Tibial artery (tissue), 4 donors: ENCODE results near the gene POLD3.

Experiments used
- DNase-seq, 2 donors: peaks; one replicate each; pipeline ENCODE4 v3.0.0-alpha.2; 2019
- H3K27ac ChIP-seq, 2 donors: fragments of 200-600 bp; sonication (generic) in 1 of 2; 1 replicate in 1 of 2; 2 replicates in 1 of 2; pipeline ENCODE4 v1.5.1; 2018 to 2019; ENCODE audit warnings: mild to moderate bottlenecking in 1 of 2
- H3K27me3 ChIP-seq, 2 donors: fragments of 200-600 bp; sonication (generic) in 1 of 2; one replicate each; pipeline versions ENCODE4 v1.5.1 to v1.6.0; 2016 to 2019
- H3K36me3 ChIP-seq, 3 donors: fragments of 200-600 bp; sonication (generic) in 2 of 3; one replicate each; pipeline ENCODE4 v1.5.1; 2016 to 2019; ENCODE audit warnings: mild to moderate bottlenecking in 2 of 3
- H3K4me1 ChIP-seq, 4 donors: fragments of 200-600 bp; sonication (generic) in 2 of 4; 1 replicate in 3 of 4; 2 replicates in 1 of 4; pipeline ENCODE4 v1.5.1; 2016 to 2019
- H3K4me3 ChIP-seq, 2 donors: fragments of 200-600 bp; sonication (generic) in 1 of 2; 1 replicate in 1 of 2; 2 replicates in 1 of 2; pipeline ENCODE4 v1.5.1; 2018 to 2019; ENCODE audit warnings: mild to moderate bottlenecking in 2 of 2
- H3K9me3 ChIP-seq, 3 donors: fragments of 200-600 bp; sonication (generic) in 1 of 3; one replicate each; pipeline ENCODE4 v1.5.1; 2016 to 2019
- intact Hi-C: fragments of 100-400 bp; cut with DNase I; formaldehyde crosslinking; loops from one replicate; pipeline ENCODE4 v1.15.0; 2023; ENCODE audit warnings: low total_unique reads
- TF ChIP-seq, protein P1 (sequence below), 2 experiments: fragments of 200-600 bp in 1 of 2; fragments of 450-650 bp in 1 of 2; IDR thresholded peaks; one replicate each; pipeline ENCODE4 v1.5.1; 2017 to 2019; ENCODE audit warnings: antibody characterized with exemption in 2 of 2, mild to moderate bottlenecking in 1 of 2, moderate library complexity in 1 of 2

The POLD3 gene

DNA sequence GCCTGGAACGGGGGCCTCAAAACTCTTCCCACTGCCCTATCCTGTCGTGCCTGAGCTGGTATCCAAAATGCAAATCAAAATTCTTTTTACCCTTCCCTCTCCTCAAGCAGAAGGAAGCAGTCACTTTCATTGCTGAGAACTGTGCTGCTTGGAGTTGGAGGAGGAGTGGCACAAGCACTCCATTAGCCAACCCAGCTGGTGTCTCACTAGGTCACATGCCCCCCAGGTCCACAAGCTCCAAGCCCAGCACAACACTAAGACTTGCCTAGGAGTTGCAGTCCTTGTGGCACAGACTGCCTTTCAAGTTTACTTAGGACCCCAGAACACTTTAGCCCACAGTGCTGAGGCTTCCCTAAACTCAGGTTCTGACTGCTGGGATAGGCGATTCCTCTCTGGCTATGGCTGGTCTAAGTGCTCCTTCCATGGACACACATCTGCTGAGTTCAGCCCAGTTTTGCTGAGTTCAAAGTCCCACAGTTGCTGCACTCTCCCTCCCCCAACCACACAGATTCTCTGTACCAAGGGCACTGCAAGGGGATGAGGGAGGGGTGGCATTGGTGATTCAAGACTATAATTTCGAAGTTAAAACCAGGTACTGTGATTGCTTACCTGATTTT, 70.2 kb downstream of the POLD3 start:
- H3K27me3 ChIP-seq = no peaks in the 10 kb centered on the region
- DNase-seq = no peak
- intact Hi-C loops = no loop called here
- H3K9me3 ChIP-seq = no peaks in the 10 kb centered on the region
- H3K4me3 ChIP-seq = no peak overlapping the region
- H3K36me3 ChIP-seq = no peaks in the 10 kb centered on the region
- no peaks in the 10 kb centered on the region for H3K4me1 ChIP-seq
- TF ChIP-seq, protein P1, sequence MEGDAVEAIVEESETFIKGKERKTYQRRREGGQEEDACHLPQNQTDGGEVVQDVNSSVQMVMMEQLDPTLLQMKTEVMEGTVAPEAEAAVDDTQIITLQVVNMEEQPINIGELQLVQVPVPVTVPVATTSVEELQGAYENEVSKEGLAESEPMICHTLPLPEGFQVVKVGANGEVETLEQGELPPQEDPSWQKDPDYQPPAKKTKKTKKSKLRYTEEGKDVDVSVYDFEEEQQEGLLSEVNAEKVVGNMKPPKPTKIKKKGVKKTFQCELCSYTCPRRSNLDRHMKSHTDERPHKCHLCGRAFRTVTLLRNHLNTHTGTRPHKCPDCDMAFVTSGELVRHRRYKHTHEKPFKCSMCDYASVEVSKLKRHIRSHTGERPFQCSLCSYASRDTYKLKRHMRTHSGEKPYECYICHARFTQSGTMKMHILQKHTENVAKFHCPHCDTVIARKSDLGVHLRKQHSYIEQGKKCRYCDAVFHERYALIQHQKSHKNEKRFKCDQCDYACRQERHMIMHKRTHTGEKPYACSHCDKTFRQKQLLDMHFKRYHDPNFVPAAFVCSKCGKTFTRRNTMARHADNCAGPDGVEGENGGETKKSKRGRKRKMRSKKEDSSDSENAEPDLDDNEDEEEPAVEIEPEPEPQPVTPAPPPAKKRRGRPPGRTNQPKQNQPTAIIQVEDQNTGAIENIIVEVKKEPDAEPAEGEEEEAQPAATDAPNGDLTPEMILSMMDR (IDR thresholded peaks at IDR 0.05) = no peak
- H3K27ac ChIP-seq = no peak overlapping the region

DNA sequence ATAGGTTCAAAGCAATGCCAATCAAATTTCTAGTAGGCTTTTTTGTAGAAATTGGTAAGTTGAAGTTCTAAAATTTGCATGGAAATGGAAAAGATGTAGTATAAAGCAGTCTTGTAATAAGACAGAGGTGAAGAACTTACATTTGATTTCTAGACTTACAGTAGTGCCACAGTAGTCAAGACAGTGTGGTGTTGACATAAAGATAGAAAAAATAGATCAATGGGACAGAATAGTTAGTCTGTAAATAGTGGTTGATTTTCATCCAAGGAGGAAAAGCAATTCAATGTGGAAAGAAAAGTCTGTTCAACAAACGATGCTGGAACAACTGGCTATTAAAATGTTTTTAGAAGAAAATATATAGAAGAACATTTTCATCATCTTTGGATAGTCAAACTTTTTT, 70.9 kb downstream of the POLD3 start:
- Histone ChIP-seq H3K27ac (no peak overlapping the region), H3K36me3 (no peaks in the 10 kb centered on the region), H3K4me1 (no peaks in the 10 kb centered on the region), H3K4me3 (no peak overlapping the region), H3K27me3 (no peaks in the 10 kb centered on the region), H3K9me3 (no peaks in the 10 kb centered on the region)
- no peak for DNase-seq
- intact Hi-C loops = no loop called here
- TF ChIP-seq, protein P1 (IDR thresholded peaks at IDR 0.05) = no peak

DNA sequence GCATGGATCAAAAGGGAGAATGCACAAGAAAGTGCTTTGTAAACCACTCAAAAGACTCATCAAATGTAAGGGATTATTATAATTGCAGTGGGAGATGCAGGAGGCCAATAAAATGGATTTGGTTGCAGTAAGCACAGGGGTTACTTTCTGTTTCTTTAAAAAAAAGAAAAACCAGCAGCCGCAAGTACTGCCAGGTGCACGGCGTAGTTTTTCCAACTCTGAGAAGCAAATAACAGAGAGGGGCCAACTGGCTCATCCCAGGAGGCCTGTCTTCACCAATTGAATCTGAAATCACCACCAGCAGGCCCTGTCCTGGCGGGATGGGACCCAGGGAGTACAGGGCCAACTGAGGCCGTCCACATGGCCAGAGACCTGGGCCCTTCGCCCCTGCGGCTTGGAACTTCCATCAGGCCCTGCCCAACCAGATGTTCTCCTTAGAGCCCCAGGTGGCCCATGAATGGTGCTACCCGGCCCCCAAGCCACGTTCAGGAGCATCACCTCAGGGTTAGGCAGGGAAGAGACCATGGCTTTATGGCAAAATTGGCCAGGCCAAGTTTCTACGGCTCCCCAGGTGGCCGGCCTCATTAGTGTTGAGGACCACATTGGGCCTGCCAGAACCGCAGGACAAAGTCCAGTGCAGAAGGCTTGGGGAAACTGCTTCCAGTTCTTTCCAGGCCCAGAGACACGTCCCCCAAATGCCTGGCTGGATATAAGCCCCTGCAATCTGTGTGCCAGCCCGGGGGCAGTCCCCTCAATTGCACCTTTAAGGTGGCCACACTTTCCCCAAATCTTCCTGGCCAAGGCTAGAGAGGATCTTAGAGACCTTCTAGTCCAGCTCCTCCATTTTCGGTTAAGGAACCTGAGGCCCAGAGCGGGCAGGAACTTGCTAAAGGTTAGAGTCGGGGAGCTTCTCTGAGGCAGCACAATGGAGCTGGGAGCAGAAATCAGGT, 77.1 kb downstream of the POLD3 start:
- H3K36me3 ChIP-seq = no peaks in the 10 kb centered on the region
- H3K9me3 ChIP-seq = no peaks in the 10 kb centered on the region
- TF ChIP-seq, protein P1 (IDR thresholded peaks at IDR 0.05) = no peak
- H3K4me3 ChIP-seq = no peak overlapping the region
- no peaks in the 10 kb centered on the region for H3K27me3 ChIP-seq
- H3K27ac ChIP-seq = no peak overlapping the region
- intact Hi-C loops = no loop called here
- DNase-seq = no peak
- H3K4me1 ChIP-seq = peaks cover 0 to 23% (median 20%) of the 10 kb centered on the region in 4 donors

DNA sequence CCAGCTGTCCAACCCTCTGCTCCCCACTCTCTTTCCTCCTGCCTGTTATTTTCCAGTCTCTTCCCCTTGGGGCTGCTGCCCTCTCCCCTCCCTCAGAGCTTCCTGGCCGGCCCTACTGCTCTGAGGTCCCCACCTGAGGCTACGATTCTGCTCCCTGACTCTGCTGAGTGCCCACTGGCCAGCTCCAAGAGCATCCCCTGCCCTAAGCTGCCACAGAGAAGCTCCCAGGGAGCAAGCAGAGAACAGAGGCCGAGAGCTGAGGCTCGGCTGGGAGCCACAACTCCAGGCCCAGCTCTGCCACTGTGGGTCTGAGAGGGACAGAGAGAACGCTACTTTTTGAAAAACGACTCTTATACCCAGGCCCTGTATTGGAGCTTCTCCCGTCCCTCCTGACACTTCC, 77.8 kb downstream of the POLD3 start:
- H3K4me3 ChIP-seq = no peak overlapping the region
- H3K4me1 ChIP-seq = peaks cover 0 to 23% (median 20%) of the 10 kb centered on the region in 4 donors
- H3K9me3 ChIP-seq = no peaks in the 10 kb centered on the region
- TF ChIP-seq, protein P1 (IDR thresholded peaks at IDR 0.05) = no peak
- no peak overlapping the region for H3K27ac ChIP-seq
- DNase-seq = no peak
- intact Hi-C loops = no loop called here
- H3K36me3 ChIP-seq = no peaks in the 10 kb centered on the region
- no peaks in the 10 kb centered on the region for H3K27me3 ChIP-seq

DNA sequence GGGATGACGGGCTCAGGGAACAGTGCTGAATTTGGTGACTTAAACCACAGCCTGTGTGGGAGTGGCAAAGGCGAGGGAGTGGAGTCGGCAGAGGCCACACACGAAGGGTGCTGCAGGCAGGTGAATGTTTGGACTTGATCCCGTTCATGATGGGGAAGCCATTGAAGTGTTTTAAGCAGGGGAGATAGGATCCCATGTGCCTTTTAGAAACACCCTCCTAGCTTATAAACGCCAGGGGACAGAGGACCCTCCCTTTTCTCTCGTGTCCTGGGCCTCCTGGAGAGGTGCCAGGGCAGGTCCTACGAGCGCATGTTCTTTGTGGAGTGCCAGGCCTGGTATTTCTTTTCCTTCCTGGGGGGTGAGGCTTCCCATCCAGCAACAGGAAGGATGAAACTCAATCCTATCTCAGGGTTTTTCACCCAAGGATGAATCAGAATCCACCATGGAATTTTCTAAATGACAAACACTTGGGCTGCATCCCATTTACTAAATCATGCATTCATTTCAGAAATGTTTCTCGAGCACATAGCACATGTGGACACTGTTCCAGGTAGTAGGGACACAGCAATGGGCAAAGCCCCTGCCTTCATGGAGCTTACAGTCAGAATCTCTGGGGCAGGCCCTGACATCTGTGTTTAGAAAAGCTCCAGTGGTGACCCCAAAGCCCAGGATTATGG, 79.3 kb downstream of the POLD3 start:
- intact Hi-C loops = no loop called here
- H3K36me3 ChIP-seq = no peaks in the 10 kb centered on the region
- peak in 1 of 2 donors; percentile 39 for DNase-seq
- H3K4me1 ChIP-seq = peaks cover 0 to 25% (median 22%) of the 10 kb centered on the region in 4 donors
- no peak overlapping the region for H3K4me3 ChIP-seq
- no peaks in the 10 kb centered on the region for H3K27me3 ChIP-seq
- H3K27ac ChIP-seq = peak overlapping the region; percentile 84 to 88
- TF ChIP-seq, protein P1 (IDR thresholded peaks at IDR 0.05) = no peak
- H3K9me3 ChIP-seq = no peaks in the 10 kb centered on the region
